HEK293 (cell line): ENCODE data around the gene BHLHE23.

Experiments
- CTCF ChIP-seq: fragments of 450-650 bp; formaldehyde crosslinking; IDR thresholded peaks from 2 replicates; pipeline ENCODE4 v1.5.1; 2016; ENCODE audit warnings: missing biosample characterization, missing genetic modification characterization
- PRDM2 ChIP-seq: fragments of 450-650 bp; formaldehyde crosslinking; IDR thresholded peaks from 2 replicates; pipeline ENCODE4 v1.5.1; 2016; ENCODE audit warnings: missing biosample characterization, missing genetic modification characterization, borderline replicate concordance
- SP7 ChIP-seq: fragments of 450-650 bp; formaldehyde crosslinking; IDR thresholded peaks from 2 replicates; pipeline ENCODE4 v1.5.1; 2016; ENCODE audit warnings: missing biosample characterization, missing genetic modification characterization
- TSHZ1 ChIP-seq: fragments of 450-650 bp; formaldehyde crosslinking; IDR thresholded peaks from 2 replicates; pipeline ENCODE4 v1.5.1; 2016; ENCODE audit warnings: missing biosample characterization, missing genetic modification characterization, borderline replicate concordance
- YY2 ChIP-seq: fragments of 450-650 bp; formaldehyde crosslinking; IDR thresholded peaks from 2 replicates; pipeline ENCODE4 v1.5.1; 2016; ENCODE audit warnings: missing biosample characterization, missing genetic modification characterization
- ZBTB48 ChIP-seq: fragments of 450-650 bp; formaldehyde crosslinking; IDR thresholded peaks from 2 replicates; pipeline ENCODE4 v1.5.1; 2016; ENCODE audit warnings: missing biosample characterization, missing genetic modification characterization
- ZBTB6 ChIP-seq: fragments of 450-650 bp; formaldehyde crosslinking; IDR thresholded peaks from 2 replicates; pipeline ENCODE4 v1.5.1; 2017; ENCODE audit warnings: missing biosample characterization, missing genetic modification characterization
- ZBTB8A ChIP-seq: fragments of 450-650 bp; formaldehyde crosslinking; IDR thresholded peaks from 2 replicates; pipeline ENCODE4 v1.5.1; 2016; ENCODE audit warnings: missing biosample characterization, missing genetic modification characterization
- ZEB2 ChIP-seq: fragments of 450-650 bp; formaldehyde crosslinking; IDR thresholded peaks from 2 replicates; pipeline ENCODE4 v1.5.1; 2016; ENCODE audit warnings: missing biosample characterization, missing genetic modification characterization
- ZFHX2 ChIP-seq: fragments of 450-650 bp; formaldehyde crosslinking; conservative IDR thresholded peaks from 2 replicates; pipeline ENCODE4 v1.5.1; 2016; ENCODE audit warnings: missing biosample characterization, missing genetic modification characterization
- ZNF202 ChIP-seq: fragments of 450-650 bp; formaldehyde crosslinking; IDR thresholded peaks from 2 replicates; pipeline ENCODE4 v1.5.1; 2016; ENCODE audit warnings: missing biosample characterization, missing genetic modification characterization, borderline replicate concordance
- ZNF214 ChIP-seq: fragments of 450-650 bp; formaldehyde crosslinking; IDR thresholded peaks from 2 replicates; pipeline ENCODE4 v1.5.1; 2017; ENCODE audit warnings: missing biosample characterization, mild to moderate bottlenecking, missing genetic modification characterization, borderline replicate concordance
- ZNF23 ChIP-seq: fragments of 450-650 bp; formaldehyde crosslinking; IDR thresholded peaks from 2 replicates; pipeline ENCODE4 v1.5.1; 2016; ENCODE audit warnings: missing biosample characterization, missing genetic modification characterization, borderline replicate concordance
- ZNF266 ChIP-seq: fragments of 450-650 bp; formaldehyde crosslinking; IDR thresholded peaks from 2 replicates; pipeline ENCODE4 v1.5.1; 2016; ENCODE audit warnings: missing biosample characterization, missing genetic modification characterization, low read depth
- ZNF335 ChIP-seq: fragments of 450-650 bp; formaldehyde crosslinking; conservative IDR thresholded peaks from 2 replicates; pipeline ENCODE4 v1.5.1; 2016; ENCODE audit warnings: missing biosample characterization, missing genetic modification characterization
- ZNF350 ChIP-seq: fragments of 450-650 bp; formaldehyde crosslinking; IDR thresholded peaks from 2 replicates; pipeline ENCODE4 v1.5.0; 2017; ENCODE audit warnings: missing biosample characterization, mild to moderate bottlenecking, missing genetic modification characterization
- ZNF398 ChIP-seq: fragments of 450-650 bp; formaldehyde crosslinking; IDR thresholded peaks from 2 replicates; pipeline ENCODE4 v1.5.1; 2017; ENCODE audit warnings: missing biosample characterization, missing genetic modification characterization
- ZNF426 ChIP-seq: fragments of 450-650 bp; formaldehyde crosslinking; IDR thresholded peaks from 2 replicates; pipeline ENCODE4 v1.5.1; 2017; ENCODE audit warnings: missing biosample characterization, missing genetic modification characterization, mild to moderate bottlenecking, inconsistent platforms, moderate library complexity
- ZNF514 ChIP-seq: fragments of 450-650 bp; formaldehyde crosslinking; IDR thresholded peaks from 2 replicates; pipeline ENCODE4 v1.5.1; 2016; ENCODE audit warnings: missing biosample characterization, missing genetic modification characterization
- ZNF548 ChIP-seq: fragments of 450-650 bp; formaldehyde crosslinking; IDR thresholded peaks from 2 replicates; pipeline ENCODE4 v1.5.1; 2016; ENCODE audit warnings: missing biosample characterization, missing genetic modification characterization
- ZNF624 ChIP-seq: fragments of 450-650 bp; formaldehyde crosslinking; IDR thresholded peaks from 2 replicates; pipeline ENCODE4 v1.5.1; 2017; ENCODE audit warnings: missing biosample characterization, missing genetic modification characterization

The BHLHE23 gene

GRCh38 chr20:63009045-63009961 is 2.5 kb upstream of the BHLHE23 start (continued):
- no peak for TF ChIP-seq ZNF398 (tag by site-specific recombination)
- no peak for TF ChIP-seq TSHZ1 (tag by site-specific recombination)
- TF ChIP-seq YY2: no peak
- no peak for TF ChIP-seq ZBTB48
- no peak for TF ChIP-seq ZNF624 (tag by site-specific recombination)
- no peak for TF ChIP-seq ZNF548 (tag by site-specific recombination)
- TF ChIP-seq CTCF (tag by site-specific recombination): peak; percentile 94
- TF ChIP-seq ZBTB6 (tag by site-specific recombination): no peak
- no peak for TF ChIP-seq ZNF214 (tag by site-specific recombination)
- no peak for TF ChIP-seq ZNF426
- peak; percentile 86 for TF ChIP-seq ZNF335 (tag by site-specific recombination)
- no peak for TF ChIP-seq ZFHX2 (tag by site-specific recombination)
- no peak for TF ChIP-seq ZNF514
- TF ChIP-seq ZNF202: no peak
- TF ChIP-seq ZNF266 (tag by site-specific recombination): no peak
- no peak for TF ChIP-seq ZNF350 (tag by site-specific recombination)
- TF ChIP-seq ZBTB8A (tag by site-specific recombination): peak; percentile 64
- TF ChIP-seq ZNF23 (tag by site-specific recombination): no peak
- TF ChIP-seq ZEB2: peak; percentile 56; the same call in 1 of the 2 replicates
- no peak for TF ChIP-seq PRDM2 (tag by site-specific recombination)
- 0 out of 2 replicates have a peak, but pooled peaks have one; percentile 29 for TF ChIP-seq SP7 (tag by site-specific recombination)
